GM18868 (cell line): Measurements from ENCODE around the gene ASXL2.
A peak's percentile ranks its signal among the peaks of the same experiment; 100 is the strongest.
"Not testable (repeated sequence)": the region's sequence is repeated elsewhere in the genome, so short reads cannot be mapped to it uniquely, and the experiment has no call there.

ENCODE experiments used
- ATAC-seq: cut with Tn5 transposase; IDR thresholded peaks from one replicate; pipeline ENCODE4 v1.9.1; 2021; ENCODE audit warnings: mild to moderate bottlenecking, moderate library complexity; ENCODE audit not compliant: unreplicated experiment

Gene ASXL2

DNA sequence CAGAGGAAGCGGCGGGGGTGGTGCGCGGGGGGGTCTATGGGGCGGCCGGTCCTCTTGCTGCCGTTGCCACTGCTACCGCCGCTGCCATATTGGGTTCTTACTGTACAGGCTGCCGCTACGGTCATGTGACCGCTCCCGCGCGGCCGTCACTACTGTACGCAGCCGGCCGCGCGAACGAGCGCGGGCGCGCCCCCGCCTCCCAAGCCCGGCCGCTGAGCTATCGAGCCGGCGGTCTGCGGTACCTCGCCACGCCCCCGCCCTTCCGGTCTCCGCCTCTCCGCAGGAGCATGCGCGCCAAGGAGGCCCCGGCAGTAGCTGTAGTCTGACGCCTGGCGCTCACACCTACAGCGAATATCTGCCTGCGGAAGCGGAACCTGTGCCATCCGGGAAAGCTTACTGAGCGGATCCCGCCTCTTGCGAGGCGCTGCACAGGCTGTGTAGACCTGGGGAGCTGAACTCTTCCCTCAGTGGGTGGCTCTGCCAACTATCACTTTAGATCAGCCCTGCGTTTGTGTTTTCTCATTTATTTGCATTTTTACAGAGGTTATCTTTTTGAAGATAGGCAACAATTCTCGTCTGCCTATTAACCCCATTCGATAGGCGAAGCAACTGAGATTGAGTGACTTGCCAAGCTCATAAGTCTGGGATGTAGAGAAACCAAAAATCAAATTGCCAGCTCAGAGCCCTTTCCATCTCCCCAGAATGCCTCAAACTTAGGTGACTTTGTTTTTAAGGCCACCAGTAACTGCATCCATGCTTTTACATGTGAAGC is at the start of gene ASXL2:
Gene ASXL2 (minus strand): TSS at position 127 of the 772 bp plus-strand sequence. CDS start 265 bp downstream, outside the sequence.
- ATAC-seq = peak; percentile 88

DNA sequence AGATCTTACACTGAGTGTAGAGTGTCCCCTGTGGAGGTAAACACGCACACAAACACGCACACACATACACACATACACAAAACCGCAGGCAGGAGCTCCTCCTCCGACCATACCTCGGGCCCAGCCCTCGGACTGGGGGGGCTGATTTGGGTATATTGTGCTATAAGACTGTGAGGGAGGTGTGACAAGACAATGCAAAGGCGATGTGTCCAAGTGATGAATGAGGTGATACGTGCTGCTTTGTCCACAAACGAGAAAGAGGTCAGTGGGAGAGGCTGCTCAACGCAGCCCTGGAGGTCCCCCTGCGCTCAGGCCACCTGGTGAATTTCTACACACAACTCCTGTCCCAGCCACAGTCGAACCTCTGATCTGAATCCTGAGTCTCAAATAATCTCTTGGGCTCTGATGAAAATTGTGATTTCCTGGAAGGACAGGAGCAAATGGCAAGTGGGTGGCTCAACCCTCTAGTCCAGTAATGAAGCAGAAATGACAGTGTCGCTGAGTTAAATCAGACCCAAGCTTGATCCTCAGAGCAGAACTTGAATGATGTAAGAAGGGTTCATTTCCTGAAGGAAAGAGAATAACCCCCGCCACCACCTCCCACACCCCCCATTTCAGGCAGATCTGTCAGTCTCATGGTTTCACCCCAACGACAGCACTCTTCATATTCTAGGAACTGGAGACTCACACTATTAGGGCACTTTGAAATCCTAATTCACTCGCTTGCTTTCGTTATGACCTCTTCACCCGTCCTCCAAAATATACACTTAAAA is 48.9 kb upstream of the ASXL2 start:
- no peak for ATAC-seq

DNA sequence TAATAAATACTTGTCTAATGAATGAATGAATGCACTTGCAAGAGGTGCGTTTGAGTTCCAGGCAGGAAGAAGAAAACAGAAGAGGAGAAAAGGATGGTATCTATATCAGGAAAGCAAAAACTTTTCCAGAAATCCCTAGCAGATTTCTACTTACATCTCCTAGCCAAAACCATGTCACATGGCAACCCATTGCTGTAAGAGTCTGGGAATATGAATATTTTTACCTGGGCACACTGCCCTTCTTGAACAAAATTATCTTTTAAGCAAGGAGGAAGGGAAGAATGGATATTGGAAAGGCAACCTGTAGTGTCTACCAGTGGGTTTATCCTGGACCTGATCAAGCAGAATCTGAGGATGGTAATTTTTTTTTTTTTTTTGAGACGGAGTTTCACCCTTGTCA is 44.2 kb upstream of the ASXL2 start:
- no peak for ATAC-seq

DNA sequence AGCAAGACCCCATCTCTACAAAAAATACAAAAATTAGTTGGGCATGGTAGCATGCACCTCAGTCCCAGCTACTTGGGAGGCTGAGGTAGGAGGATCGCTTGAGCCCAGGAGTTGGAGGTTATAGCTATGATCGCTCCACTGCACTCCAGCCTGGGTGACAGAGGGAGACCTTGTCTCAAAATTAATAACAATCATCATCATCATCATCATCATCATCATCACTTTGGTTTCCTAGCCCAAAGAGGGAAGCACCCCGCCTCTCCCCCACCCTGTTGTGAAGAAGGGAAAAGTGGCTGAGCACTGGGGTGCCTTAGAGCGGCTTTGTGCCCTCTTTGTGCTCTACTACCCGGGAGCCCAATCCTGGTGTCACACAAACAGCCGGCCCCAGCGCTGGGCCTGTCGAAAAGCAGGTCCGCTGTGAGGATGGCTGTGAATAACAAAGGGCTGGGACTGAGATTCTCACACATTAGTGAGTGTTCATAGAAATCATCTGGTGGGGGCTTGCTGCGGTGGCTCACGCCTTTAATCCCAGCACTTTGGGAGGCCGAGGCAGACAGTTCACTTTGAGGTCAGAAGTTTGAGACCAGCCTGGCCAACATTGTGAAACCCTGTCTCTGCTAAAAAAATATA is 42.6 kb upstream of the ASXL2 start:
- no peak for ATAC-seq

DNA sequence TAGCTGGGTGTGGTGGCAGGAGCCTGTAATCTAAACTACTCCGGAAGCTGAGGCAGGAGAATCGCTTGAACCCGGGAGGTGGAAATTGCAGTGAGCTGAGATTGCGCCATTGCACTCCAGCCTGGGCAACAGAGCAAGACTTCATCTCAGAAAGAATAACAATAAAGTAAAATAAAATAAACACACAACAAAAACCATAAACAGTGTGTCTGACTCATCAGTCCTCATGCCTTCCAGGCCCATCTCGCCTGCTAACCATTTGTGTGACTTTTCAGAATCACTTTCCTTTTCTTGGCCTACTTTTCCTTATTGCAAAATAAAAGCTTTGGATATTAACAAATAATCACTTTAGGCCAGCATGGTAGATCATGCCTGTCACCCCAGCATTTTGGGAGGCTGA is 42.0 kb upstream of the ASXL2 start:
- no peak for ATAC-seq

DNA sequence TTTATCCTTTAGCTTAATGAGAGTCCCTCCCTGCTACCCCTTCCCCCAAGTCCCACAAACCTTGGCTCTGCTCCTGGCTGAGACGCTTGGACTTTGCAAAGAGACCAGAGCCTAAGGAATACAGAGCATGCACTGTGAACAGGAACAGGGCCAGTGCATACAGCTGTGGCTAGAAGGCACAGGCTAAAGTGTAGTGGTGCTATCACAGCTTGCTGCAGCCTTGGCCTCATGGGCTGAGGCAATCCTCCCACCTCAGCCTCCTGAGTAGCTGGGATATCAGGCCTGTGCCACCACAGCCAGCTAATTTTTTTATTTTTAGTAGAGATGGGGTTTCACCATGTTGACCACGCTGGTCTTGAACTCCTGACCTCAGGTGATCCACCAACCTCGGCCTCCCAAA is 39.5 kb upstream of the ASXL2 start:
- no peak for ATAC-seq

DNA sequence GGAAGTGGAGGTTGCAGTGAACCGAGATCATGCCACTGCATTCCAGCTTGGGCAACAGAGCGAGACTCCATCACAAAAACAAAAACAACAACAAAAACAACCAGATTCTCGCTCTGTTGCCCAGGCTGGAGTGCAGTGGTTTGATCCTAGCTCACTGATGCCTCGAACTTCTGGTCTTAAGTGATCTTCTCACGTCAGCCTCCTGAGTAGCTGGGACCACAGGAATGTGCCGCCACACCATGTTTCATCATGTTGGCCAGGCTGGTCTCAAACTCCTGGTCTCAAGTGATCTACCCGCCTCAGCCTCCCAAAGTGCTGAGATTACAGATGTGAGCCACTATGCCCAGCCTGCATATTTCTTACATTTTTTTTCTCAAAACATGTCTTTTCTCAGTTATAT is 39.1 kb upstream of the ASXL2 start:
- ATAC-seq = not testable (repeated sequence)

DNA sequence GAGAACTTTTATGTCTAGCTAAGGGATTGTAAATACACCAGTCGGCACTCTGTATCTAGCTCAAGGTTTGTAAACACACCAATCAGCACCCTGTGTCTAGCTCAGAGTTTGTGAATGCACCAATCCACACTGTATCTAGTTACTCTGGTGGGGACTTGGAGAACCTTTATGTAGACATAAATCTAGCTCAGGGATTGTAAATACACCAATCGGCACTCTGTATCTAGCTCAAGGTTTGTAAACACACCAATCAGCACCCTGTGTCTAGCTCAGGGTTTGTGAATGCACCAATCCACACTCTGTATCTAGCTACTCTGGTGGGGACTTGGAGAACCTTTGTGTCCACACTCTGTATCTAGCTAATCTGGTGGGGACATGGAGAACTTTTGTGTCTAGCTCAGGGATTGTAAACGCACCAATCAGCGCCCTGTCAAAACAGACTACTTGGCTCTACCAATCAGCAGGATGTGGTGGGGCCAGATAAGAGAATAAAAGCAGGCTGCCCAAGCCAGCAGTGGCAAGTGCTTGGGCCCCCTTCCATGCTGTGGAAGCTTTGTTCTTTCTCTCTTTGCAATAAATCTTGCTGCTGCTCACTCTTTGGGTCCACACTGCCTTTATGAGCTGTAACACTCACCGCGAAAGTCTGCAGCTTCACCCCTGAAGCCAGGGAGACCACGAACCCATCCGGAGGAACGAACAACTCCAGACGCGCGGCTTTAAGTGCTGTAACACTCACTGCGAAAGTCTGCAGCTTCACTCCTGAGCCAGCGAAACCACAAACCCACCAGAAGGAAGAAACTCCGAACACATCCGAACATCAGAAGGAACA is 37.9 kb upstream of the ASXL2 start:
- ATAC-seq = not testable (repeated sequence)

DNA sequence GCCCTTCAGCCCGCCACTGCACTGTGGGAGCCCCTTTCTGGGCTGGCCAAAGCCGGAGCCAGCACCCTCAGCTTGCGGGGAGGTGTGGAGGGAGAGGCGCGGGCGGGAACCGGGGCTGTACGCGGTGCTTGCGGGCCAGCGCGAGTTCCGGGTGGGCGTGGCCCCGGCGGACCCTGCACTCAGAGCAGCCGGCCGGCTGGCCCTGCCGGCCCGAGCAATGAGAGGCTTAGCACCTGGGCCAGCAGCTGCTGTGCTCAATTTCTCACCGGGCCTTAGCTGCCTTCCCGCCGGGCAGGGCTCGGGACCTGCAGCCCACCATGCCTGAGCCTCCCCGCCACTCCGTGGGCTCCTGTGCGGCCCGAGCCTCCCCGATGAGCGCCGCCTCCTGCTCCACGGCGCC is 37.1 kb upstream of the ASXL2 start:
- not testable (repeated sequence) for ATAC-seq

DNA sequence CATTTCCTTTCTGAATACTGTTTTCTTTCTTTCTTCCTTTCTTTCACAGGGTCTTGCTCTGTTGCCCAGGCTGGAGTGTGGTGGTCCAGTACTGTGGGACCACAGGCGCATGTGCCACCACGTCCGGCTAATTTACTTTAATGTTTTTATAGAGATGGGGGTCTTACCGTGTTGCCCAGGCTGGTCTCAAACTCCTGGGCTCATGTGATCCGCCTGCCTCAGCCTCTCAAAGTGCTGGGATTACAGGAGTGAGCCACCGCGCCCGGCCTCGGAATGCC is 35.3 kb upstream of the ASXL2 start:
- not testable (repeated sequence) for ATAC-seq

DNA sequence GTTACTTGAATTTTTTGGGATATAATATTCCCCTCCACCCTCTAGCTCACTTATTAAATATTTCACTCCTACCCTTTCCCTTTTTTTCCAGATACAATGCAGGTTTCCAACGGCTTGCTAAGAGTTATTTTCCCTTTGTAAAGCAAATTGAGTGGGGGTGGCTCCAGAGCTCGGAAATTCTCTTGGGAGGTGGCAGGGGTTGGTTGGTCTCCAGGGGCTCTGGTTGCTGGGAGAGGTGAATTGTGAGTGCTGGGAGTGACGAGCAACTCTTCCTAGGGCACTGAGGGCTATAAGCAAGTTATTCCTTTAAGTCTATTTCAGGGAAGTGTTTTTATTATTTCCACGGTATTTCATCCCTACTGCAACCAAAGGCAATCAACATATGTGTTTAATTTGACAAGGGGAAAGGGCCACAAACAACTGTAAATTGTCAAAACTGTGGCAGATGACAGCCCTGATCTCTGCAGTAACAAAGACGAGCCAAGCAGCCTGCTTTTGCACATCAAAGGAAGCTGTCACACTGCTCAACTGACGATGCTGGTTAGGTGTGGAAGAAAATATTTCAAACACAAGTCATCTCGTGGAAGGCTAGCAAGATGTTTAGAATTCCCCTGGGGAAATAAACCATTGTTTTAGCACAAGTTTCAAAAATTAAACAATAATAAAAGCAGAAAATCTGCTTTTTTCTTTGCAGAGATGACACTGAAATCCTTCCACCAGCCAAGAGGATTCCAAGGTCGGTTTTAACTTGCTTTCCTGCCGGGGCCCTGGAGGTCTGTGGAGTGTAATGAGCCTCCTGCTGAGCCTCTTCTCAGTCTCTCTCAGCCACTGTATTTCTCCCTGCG is 34.8 kb upstream of the ASXL2 start:
- ATAC-seq = no peak

DNA sequence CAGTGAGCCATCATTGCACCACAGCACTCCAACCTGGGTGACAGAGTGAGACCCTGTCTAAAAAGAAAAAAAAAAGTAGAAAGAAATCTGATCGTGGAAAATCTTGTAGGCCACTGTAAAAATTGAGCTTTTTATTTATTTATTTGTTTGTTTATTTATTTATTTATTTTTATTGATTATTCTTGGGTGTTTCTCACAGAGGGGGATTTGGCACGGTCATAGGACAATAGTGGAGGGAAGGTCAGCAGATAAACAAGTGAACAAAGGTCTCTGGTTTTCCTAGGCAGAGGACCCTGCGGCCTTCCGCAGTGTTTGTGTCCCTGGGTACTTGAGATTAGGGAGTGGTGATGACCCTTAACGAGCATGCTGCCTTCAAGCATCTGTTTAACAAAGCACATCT is 31.3 kb upstream of the ASXL2 start:
- ATAC-seq = not testable (repeated sequence)

DNA sequence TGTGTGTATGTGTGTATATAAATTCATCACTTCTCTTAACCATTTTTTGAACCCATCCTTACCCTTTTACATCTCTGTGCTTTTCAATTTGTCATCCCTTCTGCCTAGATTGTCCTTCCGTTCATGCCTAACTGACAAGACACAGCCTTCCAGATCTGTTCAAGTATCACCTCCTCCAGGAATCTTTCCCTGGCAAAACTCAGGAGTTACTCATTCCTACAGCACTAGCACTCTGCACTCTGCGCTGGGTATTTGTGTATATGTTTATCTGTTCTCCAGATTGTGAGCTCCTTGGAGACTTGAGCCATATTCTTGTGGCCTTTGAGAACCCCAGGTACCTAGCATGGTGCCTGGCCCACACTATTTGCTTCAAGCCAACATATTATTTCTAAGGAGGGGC is 26.8 kb upstream of the ASXL2 start:
- ATAC-seq = no peak

DNA sequence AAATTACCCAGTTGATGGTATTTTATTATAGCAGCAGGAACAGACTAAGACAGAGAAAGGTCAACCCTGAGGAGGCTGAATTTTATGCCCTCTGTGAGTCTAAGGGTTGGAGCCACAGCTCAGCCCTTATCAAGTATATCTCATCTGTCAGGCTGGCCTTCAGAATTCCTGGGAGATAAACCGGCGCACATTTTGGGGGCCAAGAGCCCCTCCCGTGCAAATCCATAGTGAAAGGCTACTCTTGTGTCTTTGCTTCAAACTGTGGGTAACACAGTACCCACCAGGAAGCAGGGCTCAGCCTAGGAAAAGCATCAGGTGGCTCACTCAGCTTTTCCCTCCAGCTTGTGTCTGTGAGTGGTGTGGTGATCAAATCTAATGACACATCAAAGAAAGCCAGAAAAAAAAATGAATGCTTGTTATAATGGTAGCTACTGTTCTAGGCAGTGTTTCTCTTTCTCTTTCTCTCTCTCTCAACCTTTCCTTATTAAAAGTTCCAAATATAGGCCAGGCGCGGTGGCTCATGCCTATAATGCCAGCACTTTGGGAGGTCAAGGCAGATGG is 25.0 kb upstream of the ASXL2 start:
- no peak for ATAC-seq

DNA sequence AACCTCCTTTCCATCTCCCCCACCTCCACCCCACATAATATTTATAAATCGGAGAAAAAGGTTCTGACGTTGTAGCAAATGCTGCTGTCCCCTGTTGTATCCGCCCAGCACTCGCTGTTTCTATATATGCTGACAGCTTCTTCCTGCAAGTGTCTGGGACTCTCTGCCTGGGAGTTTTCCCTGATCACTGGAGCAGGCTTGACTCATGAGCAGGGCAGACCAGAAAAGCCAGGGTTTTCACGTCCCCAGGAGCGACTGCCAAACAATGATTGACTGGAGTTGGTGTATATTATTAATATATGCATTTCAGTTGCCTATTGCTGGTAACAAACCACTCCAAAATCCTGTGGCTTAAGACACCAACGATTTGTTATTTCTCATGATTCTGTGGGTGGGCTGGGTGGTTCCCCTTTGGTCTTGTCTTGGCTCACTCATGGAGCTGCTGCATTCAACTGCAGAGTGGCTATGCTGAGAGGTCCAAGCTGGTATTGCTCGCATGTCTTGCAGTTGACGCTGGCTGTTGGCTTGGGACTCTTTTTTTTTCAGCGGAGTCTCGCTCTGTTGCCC is 21.2 kb upstream of the ASXL2 start:
- no peak for ATAC-seq

DNA sequence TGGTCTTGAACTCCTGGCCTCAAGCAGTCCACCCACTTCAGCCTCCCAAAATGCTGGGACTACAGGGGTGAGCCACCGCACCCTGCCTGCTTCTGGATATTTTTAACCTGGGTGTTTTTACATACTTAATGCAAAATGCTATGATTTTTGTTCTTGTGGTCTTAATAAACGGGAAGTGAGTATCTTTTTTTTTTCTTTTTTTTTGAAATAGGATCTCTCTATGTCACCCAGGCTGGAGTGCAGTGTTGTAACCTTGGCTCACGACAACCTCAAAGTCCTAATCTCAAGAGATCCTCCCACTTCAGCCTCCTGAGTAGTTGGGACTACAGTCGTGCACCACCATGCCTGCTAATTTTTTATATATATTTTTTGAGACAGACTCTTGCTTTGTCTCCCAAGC is 19.2 kb upstream of the ASXL2 start:
- no peak for ATAC-seq

DNA sequence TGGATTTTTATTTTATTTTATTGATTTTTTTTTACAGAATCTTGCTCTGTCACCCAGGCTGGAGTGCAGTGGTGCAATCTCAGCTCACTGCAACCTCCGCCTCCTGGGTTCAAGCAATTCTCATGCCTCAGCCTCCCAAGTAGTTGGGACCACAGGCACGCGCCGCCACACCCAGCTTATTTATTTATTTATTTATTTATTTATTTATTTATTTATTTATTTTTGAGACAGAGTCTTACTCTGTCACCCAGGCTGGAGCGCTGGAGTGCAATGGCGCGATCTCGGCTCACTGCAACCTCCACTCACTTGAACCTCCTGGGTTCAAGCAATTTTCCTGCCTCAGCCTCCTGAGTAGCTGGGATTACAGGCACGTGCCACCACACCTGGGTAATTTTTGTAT is 18.0 kb upstream of the ASXL2 start:
- not testable (repeated sequence) for ATAC-seq

DNA sequence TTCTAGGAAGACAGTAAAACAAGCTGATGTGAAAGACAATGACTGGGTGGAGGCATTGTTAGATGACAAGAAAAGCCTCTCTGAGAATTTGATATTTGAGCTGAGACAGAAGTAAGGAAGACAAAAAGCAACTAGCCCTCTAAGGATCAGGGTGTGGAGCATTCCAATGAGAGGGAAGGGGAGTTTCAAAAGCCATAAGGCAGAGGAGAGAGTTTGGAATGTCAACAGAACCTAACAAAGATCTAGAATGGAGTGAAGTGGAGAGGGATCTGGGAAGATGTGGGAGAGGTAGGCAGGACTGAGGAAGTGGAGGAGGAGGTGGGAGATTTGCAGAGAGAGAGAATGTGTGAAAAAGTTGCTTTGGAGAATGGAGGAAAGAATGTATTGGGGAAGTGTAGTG is 17.3 kb upstream of the ASXL2 start:
- ATAC-seq = no peak

DNA sequence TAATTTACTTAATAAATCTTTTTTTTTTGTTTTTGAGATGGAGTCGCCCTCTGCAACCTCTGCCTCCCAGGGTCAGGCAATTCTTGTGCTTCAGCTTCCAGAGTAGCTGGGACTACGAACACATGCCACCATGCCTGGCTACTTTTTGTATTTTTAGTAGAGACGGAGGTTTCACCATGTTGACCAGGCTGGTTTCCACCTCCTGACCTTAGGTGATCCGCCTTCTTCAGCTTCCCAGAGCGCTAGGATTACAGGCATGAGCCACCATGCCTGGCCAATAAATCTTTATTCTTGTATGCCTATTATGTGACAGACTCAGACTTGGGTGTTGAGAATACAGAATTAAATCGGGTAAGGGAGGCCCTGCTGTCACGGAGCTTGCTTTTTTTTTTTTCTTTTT is 16.7 kb upstream of the ASXL2 start:
- no peak for ATAC-seq
